DND-41 (cell line): ENCODE measurements around the gene PROCR.
"Not testable (repeated sequence)": the region's sequence is repeated elsewhere in the genome, so short reads cannot be mapped to it uniquely, and the experiment has no call there.

Experiments used
- ATAC-seq: fragments of 200-7000 bp; cut with Tn5 transposase; 3 replicates; pipeline ENCODE4 v1.9.1; 2021; ENCODE audit warnings: low read depth; ENCODE audit not compliant: insufficient read depth
- DNase-seq: peaks from one replicate; pipeline ENCODE4 v3.0.0-alpha.2; 2020
- H2AFZ ChIP-seq: 2 replicates; pipeline ENCODE4 v1.6.0; 2012; ENCODE audit warnings: low read depth, low read length
- H3K27ac ChIP-seq: 2 replicates; pipeline ENCODE4 v1.5.1; 2012; ENCODE audit warnings: low read length, inconsistent platforms
- H3K27me3 ChIP-seq: fragments of 200-600 bp; sonication (generic); 2 replicates; pipeline ENCODE4 v1.6.0; 2012; ENCODE audit warnings: low read length, mild to moderate bottlenecking, inconsistent platforms; ENCODE audit not compliant: insufficient read depth, poor library complexity
- H3K36me3 ChIP-seq: 2 replicates; pipeline ENCODE4 v1.5.1; 2012; ENCODE audit warnings: low read length, inconsistent platforms; ENCODE audit not compliant: insufficient read depth
- H3K4me1 ChIP-seq: 2 replicates; pipeline ENCODE4 v1.5.1; 2012; ENCODE audit warnings: mild to moderate bottlenecking, low read length; ENCODE audit not compliant: insufficient read depth
- H3K4me2 ChIP-seq: 2 replicates; pipeline ENCODE4 v1.6.0; 2012; ENCODE audit warnings: mild to moderate bottlenecking, moderate library complexity, low read length, inconsistent platforms; ENCODE audit not compliant: insufficient read depth
- H3K4me3 ChIP-seq, 2 experiments: fragments of 200-600 bp in 1 of 2; shearing (Covaris generic) in 1 of 2; 2 replicates each; pipeline ENCODE4 v1.5.1; 2012 to 2016; ENCODE audit warnings: inconsistent platforms in 2 of 2, low read length in 2 of 2, mild to moderate bottlenecking in 2 of 2, low read depth in 1 of 2, moderate library complexity in 1 of 2
- H3K79me2 ChIP-seq: 2 replicates; pipeline ENCODE4 v1.6.0; 2012; ENCODE audit warnings: low read length, inconsistent platforms; ENCODE audit not compliant: insufficient read depth
- H3K9ac ChIP-seq: 2 replicates; pipeline ENCODE4 v1.6.0; 2012; ENCODE audit warnings: low read depth, mild to moderate bottlenecking, inconsistent platforms, low read length, moderate library complexity
- H3K9me3 ChIP-seq: 2 replicates; pipeline ENCODE4 v1.5.1; 2012; ENCODE audit warnings: low read length, moderate library complexity, mild to moderate bottlenecking, inconsistent platforms; ENCODE audit not compliant: insufficient read depth, severe bottlenecking
- H4K20me1 ChIP-seq: 2 replicates; pipeline ENCODE4 v1.6.0; 2012; ENCODE audit warnings: low read length; ENCODE audit not compliant: insufficient read depth
- CTCF ChIP-seq: IDR thresholded peaks from 2 replicates; pipeline ENCODE4 v1.5.1; 2012; ENCODE audit warnings: borderline replicate concordance, low read length, moderate library complexity, mild to moderate bottlenecking; ENCODE audit not compliant: poor library complexity, severe bottlenecking; ENCODE audit errors: extremely low read depth
- EZH2 ChIP-seq: IDR thresholded peaks from 3 replicates; pipeline ENCODE4 v1.6.1; 2012; ENCODE audit warnings: borderline replicate concordance, low read depth, mild to moderate bottlenecking, moderate library complexity, low read length, inconsistent platforms; ENCODE audit not compliant: severe bottlenecking

PROCR gene

GRCh38 chr20:35146920-35147574, 24.8 kb upstream of the PROCR start, which contains the start of gene EDEM2:
Gene EDEM2, minus strand, starts transcription at chr20:35147336. Its CDS starts 78 bp downstream, at chr20:35147258.
- H3K9ac ChIP-seq, result peak within 1 kb of the TSS; percentile 70

GRCh38 chr20:35147575-35148071, 24.2 kb upstream of the PROCR start:
- peak overlapping the region; percentile 67 for H3K27ac ChIP-seq
- ATAC-seq (peak; percentile 34), DNase-seq (peak; percentile 35)
- peak overlapping the region; percentile 70 for H3K9ac ChIP-seq
- H3K27me3 ChIP-seq, H3K9me3 ChIP-seq, H4K20me1 ChIP-seq: not testable (repeated sequence)
- peak overlapping the region; percentile 46 to 73 for H3K4me3 ChIP-seq
- peak overlapping the region; percentile 96 for H3K4me2 ChIP-seq
- H3K4me1 ChIP-seq, result peaks cover 23% of the 10 kb centered on the region
- peaks cover 12% of the 10 kb centered on the region for H3K79me2 ChIP-seq
- H2AFZ ChIP-seq, result peak overlapping the region; percentile 92
- H3K36me3 ChIP-seq, result peaks cover 20% of the 10 kb centered on the region

More at GRCh38 chr20:35146920-35147574, 24.8 kb upstream of the PROCR start, which contains the start of gene EDEM2:
- H4K20me1 ChIP-seq, result no peaks in the 10 kb centered on the region
- peaks cover 26% of the 10 kb centered on the region for H3K36me3 ChIP-seq
- H3K4me2 ChIP-seq, result peak within 1 kb of the TSS; percentile 96
- ATAC-seq (peak; percentile 96), DNase-seq (peak; percentile 97)
- peak within 1 kb of the TSS; percentile 46 to 73 for H3K4me3 ChIP-seq
- peak within 1 kb of the TSS; percentile 92 for H2AFZ ChIP-seq
- peak within 1 kb of the TSS; percentile 81 for H3K27ac ChIP-seq
- peaks cover 12% of the 10 kb centered on the region for H3K79me2 ChIP-seq
- no peaks in the 10 kb centered on the region for H3K9me3 ChIP-seq
- H3K4me1 ChIP-seq, result peaks cover 23% of the 10 kb centered on the region
- peak; percentile 46 for TF ChIP-seq CTCF
- no peak for TF ChIP-seq EZH2
- H3K27me3 ChIP-seq, result no peaks in the 10 kb centered on the region

- H3K4me2 ChIP-seq, result no peak overlapping the region
- DNase-seq (no peak), ATAC-seq (no peak)
- H3K36me3 ChIP-seq, result no peaks in the 10 kb centered on the region; the same call in 1 of the 2 replicates
- H4K20me1 ChIP-seq, result no peaks in the 10 kb centered on the region
- no peak overlapping the region for H3K27ac ChIP-seq
- no peak overlapping the region for H2AFZ ChIP-seq
- peaks cover 17% of the 10 kb centered on the region for H3K4me1 ChIP-seq
- TF ChIP-seq CTCF (no peak), EZH2 (no peak)
- H3K27me3 ChIP-seq, result no peaks in the 10 kb centered on the region
- H3K4me3 ChIP-seq, result no peak overlapping the region
- H3K9me3 ChIP-seq, result no peaks in the 10 kb centered on the region
- peaks cover 11% of the 10 kb centered on the region for H3K79me2 ChIP-seq
- no peak overlapping the region for H3K9ac ChIP-seq
Measured at GRCh38 chr20:35150846-35151579, 20.9 kb upstream of the PROCR start.

- H3K4me2 ChIP-seq, result no peak overlapping the region
- no peak for DNase-seq
Measured at GRCh38 chr20:35151736-35152135, 20.1 kb upstream of the PROCR start.

More at GRCh38 chr20:35151736-35152135, 20.1 kb upstream of the PROCR start:
- peaks cover 10% of the 10 kb centered on the region for H3K4me1 ChIP-seq
- no peaks in the 10 kb centered on the region for H3K9me3 ChIP-seq
- no peak overlapping the region for H3K27ac ChIP-seq
- no peaks in the 10 kb centered on the region for H3K27me3 ChIP-seq
- H3K9ac ChIP-seq, result no peak overlapping the region
- ATAC-seq, result no peak
- H3K36me3 ChIP-seq, result no peaks in the 10 kb centered on the region; the same call in 1 of the 2 replicates
- H2AFZ ChIP-seq, result no peak overlapping the region
- no peak overlapping the region for H3K4me3 ChIP-seq
- no peaks in the 10 kb centered on the region for H4K20me1 ChIP-seq
- H3K79me2 ChIP-seq, result peaks cover 3% of the 10 kb centered on the region
- TF ChIP-seq EZH2, result no peak
- no peak for TF ChIP-seq CTCF
